KMS-11 (cell line): Measurements from ENCODE around the gene MT1B.

Source experiments
- H2AFZ ChIP-seq: fragments of 200-600 bp; sonication (generic); 2 replicates; pipeline ENCODE4 v1.6.1; 2016; ENCODE audit warnings: antibody characterized with exemption, mixed run types, low read depth
- H3K27ac ChIP-seq: fragments of 200-600 bp; sonication (generic); 2 replicates; pipeline ENCODE4 v1.6.1; 2016; ENCODE audit warnings: mild to moderate bottlenecking, mixed run types
- H3K27me3 ChIP-seq: fragments of 200-600 bp; sonication (generic); 2 replicates; pipeline ENCODE4 v1.6.1; 2017; ENCODE audit warnings: mild to moderate bottlenecking, low read depth, mixed run types, moderate library complexity; ENCODE audit not compliant: insufficient read depth
- H3K36me3 ChIP-seq: fragments of 200-600 bp; sonication (generic); 2 replicates; pipeline ENCODE4 v1.6.1; 2017; ENCODE audit warnings: mild to moderate bottlenecking, mixed run types; ENCODE audit not compliant: insufficient read depth
- H3K4me1 ChIP-seq: fragments of 200-600 bp; sonication (generic); 2 replicates; pipeline ENCODE4 v1.6.1; 2016; ENCODE audit warnings: mild to moderate bottlenecking, low read depth, mixed run types; ENCODE audit not compliant: poor library complexity, severe bottlenecking
- H3K4me2 ChIP-seq: fragments of 200-600 bp; sonication (generic); 2 replicates; pipeline ENCODE4 v1.7.0; 2016; ENCODE audit warnings: mild to moderate bottlenecking, mixed run types
- H3K4me3 ChIP-seq: fragments of 200-600 bp; sonication (generic); IDR thresholded peaks from 2 replicates; pipeline ENCODE4 v1.6.1; 2017; ENCODE audit warnings: low read depth, low read length, mixed read lengths; ENCODE audit not compliant: insufficient read depth
- H3K79me2 ChIP-seq: fragments of 200-600 bp; sonication (generic); 2 replicates; pipeline ENCODE4 v1.6.1; 2016; ENCODE audit warnings: low read depth, mixed run types; ENCODE audit not compliant: insufficient read depth
- H3K9ac ChIP-seq: fragments of 200-600 bp; sonication (generic); 2 replicates; pipeline ENCODE4 v1.6.1; 2016; ENCODE audit warnings: mild to moderate bottlenecking, mixed run types
- H4K20me1 ChIP-seq: fragments of 200-600 bp; sonication (generic); 2 replicates; pipeline ENCODE4 v1.6.1; 2016; ENCODE audit warnings: mild to moderate bottlenecking, mixed run types; ENCODE audit not compliant: insufficient read depth
- TF ChIP-seq, protein P1 (sequence below): fragments of 200-600 bp; sonication (generic); conservative IDR thresholded peaks from 2 replicates; pipeline ENCODE4 v1.6.1; 2017; ENCODE audit warnings: low read depth, mild to moderate bottlenecking, antibody characterized with exemption, low read length, moderate library complexity, mixed read lengths

Gene MT1B

DNA sequence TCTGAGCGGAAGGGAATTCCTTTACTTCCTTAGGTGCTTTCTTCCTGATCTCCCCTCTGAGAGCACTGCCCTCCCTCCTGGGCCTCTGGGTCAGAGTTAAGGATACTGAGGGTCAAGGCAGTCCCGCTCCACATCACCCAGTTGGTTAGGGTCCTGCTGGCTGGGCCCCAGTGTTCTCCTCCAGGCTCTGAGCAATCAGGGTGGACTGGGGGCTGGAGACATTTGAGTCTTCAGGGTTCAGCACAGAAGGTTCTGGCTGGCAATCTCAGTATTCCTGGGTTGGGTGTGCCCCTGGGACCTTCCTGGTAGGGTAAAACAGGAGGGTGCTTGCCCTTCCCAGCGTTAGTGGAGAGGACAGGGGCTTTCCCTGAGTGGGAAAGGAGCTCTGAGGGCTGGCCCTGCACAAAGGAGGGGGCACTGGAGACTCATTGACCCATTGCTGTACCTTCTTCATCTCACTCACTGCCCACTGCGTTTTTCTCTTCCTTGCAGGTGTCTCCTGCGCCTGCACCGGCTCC lies 18.8 kb upstream of the MT1B start:
- H3K4me3 ChIP-seq: no peak overlapping the region
- H3K4me2 ChIP-seq: no peak overlapping the region
- no peak overlapping the region for H2AFZ ChIP-seq
- H3K4me1 ChIP-seq: no peaks in the 10 kb centered on the region
- H3K79me2 ChIP-seq: no peaks in the 10 kb centered on the region
- H4K20me1 ChIP-seq: no peaks in the 10 kb centered on the region
- no peak overlapping the region for H3K9ac ChIP-seq
- H3K36me3 ChIP-seq: no peaks in the 10 kb centered on the region
- peaks cover 6% of the 10 kb centered on the region; the same call in 1 of the 2 replicates for H3K27me3 ChIP-seq
- H3K27ac ChIP-seq: no peak overlapping the region
- TF ChIP-seq, protein P1, sequence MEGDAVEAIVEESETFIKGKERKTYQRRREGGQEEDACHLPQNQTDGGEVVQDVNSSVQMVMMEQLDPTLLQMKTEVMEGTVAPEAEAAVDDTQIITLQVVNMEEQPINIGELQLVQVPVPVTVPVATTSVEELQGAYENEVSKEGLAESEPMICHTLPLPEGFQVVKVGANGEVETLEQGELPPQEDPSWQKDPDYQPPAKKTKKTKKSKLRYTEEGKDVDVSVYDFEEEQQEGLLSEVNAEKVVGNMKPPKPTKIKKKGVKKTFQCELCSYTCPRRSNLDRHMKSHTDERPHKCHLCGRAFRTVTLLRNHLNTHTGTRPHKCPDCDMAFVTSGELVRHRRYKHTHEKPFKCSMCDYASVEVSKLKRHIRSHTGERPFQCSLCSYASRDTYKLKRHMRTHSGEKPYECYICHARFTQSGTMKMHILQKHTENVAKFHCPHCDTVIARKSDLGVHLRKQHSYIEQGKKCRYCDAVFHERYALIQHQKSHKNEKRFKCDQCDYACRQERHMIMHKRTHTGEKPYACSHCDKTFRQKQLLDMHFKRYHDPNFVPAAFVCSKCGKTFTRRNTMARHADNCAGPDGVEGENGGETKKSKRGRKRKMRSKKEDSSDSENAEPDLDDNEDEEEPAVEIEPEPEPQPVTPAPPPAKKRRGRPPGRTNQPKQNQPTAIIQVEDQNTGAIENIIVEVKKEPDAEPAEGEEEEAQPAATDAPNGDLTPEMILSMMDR: no peak

DNA sequence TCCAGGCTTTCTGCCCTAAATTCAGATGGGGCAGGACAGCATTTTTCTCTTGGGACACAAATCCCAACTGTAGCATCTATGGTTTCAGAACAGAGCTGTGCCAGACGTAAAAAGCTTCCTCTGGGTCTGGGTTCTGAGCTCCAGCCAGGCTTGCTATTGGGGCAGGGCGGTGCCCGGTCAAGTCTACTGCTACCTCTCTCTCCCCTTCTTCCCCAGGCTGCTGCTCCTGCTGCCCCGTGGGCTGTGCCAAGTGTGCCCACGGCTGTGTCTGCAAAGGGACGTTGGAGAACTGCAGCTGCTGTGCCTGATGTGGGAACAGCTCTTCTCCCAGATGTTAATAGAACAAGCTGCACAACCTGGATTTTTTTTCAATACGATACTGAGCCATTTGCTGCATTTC lies 18.2 kb upstream of the MT1B start:
- Histone ChIP-seq H3K4me3 (no peak overlapping the region), H4K20me1 (no peaks in the 10 kb centered on the region), H2AFZ (no peak overlapping the region), H3K36me3 (no peaks in the 10 kb centered on the region), H3K79me2 (no peaks in the 10 kb centered on the region), H3K4me2 (no peak overlapping the region), H3K27ac (no peak overlapping the region), H3K9ac (no peak overlapping the region), H3K4me1 (no peaks in the 10 kb centered on the region), H3K27me3 (peaks cover 6% of the 10 kb centered on the region; the same call in 1 of the 2 replicates)
- TF ChIP-seq, protein P1: no peak

DNA sequence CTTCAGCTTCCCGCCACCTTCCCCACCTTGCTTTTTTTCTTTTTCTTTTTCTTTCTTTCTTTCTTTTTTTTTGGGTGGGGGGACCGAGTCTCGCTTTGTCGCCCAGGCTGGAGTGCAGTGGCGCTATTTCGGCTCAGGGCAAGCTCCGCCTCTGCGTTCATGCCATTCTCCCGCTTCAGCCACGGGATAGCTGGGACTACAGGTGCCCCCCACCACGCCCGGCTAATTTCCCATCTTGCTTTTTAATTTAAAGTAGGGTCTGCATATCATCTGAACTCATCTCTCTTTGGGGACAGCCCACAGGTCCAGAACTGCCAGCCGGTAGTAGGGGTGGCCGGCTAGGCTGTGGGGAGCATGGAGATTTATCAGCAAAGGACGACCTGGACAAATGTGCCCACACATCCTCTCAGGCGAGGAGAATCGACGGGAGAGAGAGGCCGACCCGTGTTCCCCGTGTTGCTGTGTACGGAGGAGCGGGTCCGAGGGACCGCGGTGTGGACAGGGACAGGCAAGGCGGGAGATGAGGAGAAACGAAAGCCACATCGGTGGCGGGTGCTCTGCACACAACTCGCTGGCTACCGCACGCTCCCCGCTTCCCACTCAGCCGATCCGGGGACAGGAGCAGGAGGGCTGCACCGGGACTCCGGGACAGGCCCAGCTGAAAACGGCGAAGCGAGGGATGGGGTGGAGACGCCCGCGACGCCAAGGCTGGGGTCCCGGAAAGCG lies 16.8 kb upstream of the MT1B start:
- Histone ChIP-seq H3K4me1 (no peaks in the 10 kb centered on the region), H3K36me3 (no peaks in the 10 kb centered on the region), H3K4me2 (no peak overlapping the region), H3K4me3 (no peak overlapping the region), H3K27ac (no peak overlapping the region), H3K27me3 (peaks cover 6% of the 10 kb centered on the region; the same call in 1 of the 2 replicates), H2AFZ (no peak overlapping the region), H4K20me1 (no peaks in the 10 kb centered on the region), H3K79me2 (no peaks in the 10 kb centered on the region), H3K9ac (no peak overlapping the region)
- TF ChIP-seq, protein P1: no peak

DNA sequence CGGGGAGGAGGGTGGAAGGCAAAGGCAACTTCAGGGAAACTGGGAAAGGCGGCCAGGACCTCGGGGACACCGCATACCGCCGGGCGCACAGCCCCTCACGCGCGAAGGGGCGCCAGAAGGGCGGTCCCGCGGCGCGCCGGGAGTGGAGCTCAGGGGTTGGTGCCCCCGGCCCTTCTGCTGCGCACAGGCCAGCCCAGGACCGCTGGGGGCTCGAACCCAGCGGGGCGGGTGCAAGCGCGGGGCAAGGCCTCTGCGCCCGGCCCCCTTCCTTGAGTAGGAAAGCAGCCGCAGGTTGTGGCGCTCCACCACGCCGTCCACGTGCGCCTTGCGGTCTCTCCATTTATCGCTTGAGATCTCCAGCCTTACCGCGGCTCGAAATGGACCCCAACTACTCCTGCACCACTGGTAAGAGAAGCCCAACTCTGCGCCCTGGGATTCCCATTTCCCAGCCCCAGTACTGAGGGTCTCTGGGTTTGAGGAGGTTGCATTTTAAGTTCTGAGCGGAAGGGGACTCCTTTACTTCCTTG lies 16.2 kb upstream of the MT1B start:
- no peak overlapping the region for H2AFZ ChIP-seq
- H3K4me1 ChIP-seq: no peaks in the 10 kb centered on the region
- H3K4me3 ChIP-seq: no peak overlapping the region
- TF ChIP-seq, protein P1: no peak
- H3K4me2 ChIP-seq: no peak overlapping the region
- no peaks in the 10 kb centered on the region for H3K36me3 ChIP-seq
- no peak overlapping the region for H3K9ac ChIP-seq
- no peak overlapping the region for H3K27ac ChIP-seq
- H3K27me3 ChIP-seq: peaks cover 6% of the 10 kb centered on the region; the same call in 1 of the 2 replicates
- no peaks in the 10 kb centered on the region for H3K79me2 ChIP-seq
- H4K20me1 ChIP-seq: no peaks in the 10 kb centered on the region
